Hepatocyte (in vitro differentiated cells): ENCODE data around the gene PDILT.

Experiments
- EZH2 ChIP-seq: fragments of 200-600 bp; sonication (generic); IDR thresholded peaks from 2 replicates; pipeline ENCODE4 v1.6.1; 2016; ENCODE audit warnings: antibody characterized with exemption, mild to moderate bottlenecking, borderline replicate concordance
- TF ChIP-seq, protein P1 (sequence below): fragments of 200-600 bp; sonication (generic); IDR thresholded peaks from 2 replicates; pipeline ENCODE4 v1.5.1; 2016; ENCODE audit warnings: antibody characterized with exemption, mild to moderate bottlenecking; ENCODE audit not compliant: poor library complexity

- TF ChIP-seq, protein P1, sequence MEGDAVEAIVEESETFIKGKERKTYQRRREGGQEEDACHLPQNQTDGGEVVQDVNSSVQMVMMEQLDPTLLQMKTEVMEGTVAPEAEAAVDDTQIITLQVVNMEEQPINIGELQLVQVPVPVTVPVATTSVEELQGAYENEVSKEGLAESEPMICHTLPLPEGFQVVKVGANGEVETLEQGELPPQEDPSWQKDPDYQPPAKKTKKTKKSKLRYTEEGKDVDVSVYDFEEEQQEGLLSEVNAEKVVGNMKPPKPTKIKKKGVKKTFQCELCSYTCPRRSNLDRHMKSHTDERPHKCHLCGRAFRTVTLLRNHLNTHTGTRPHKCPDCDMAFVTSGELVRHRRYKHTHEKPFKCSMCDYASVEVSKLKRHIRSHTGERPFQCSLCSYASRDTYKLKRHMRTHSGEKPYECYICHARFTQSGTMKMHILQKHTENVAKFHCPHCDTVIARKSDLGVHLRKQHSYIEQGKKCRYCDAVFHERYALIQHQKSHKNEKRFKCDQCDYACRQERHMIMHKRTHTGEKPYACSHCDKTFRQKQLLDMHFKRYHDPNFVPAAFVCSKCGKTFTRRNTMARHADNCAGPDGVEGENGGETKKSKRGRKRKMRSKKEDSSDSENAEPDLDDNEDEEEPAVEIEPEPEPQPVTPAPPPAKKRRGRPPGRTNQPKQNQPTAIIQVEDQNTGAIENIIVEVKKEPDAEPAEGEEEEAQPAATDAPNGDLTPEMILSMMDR = no peak
- TF ChIP-seq EZH2 = no peak
Measured at GRCh38 chr16:20395946-20396345, 8.6 kb downstream of the PDILT start.
